NCI-H345 treated with DMSO at 0.1 percent for 48 hours (cell line): ENCODE data around the gene BAG3.
"Not testable (repeated sequence)": the region's sequence is repeated elsewhere in the genome, so short reads cannot be mapped to it uniquely, and the experiment has no call there.

Source experiments
- DNase-seq: peaks from one replicate; lab custom pipeline; 2025; ENCODE audit not compliant: unreplicated experiment; lab: John Stamatoyannopoulos, UW

BAG3 gene

GRCh38 chr10:119640384-119640783 lies 10.8 kb upstream of the BAG3 start:
- DNase-seq: no peak

- DNase-seq: no peak
These were observed 10.2 kb upstream of the BAG3 start for GRCh38 chr10:119640875-119641526.

GRCh38 chr10:119642556-119643111 lies 8.5 kb upstream of the BAG3 start:
- DNase-seq: no peak

GRCh38 chr10:119643306-119644204 lies 7.6 kb upstream of the BAG3 start:
- no peak for DNase-seq

- DNase-seq: no peak
These were observed 6.9 kb upstream of the BAG3 start for GRCh38 chr10:119644205-119644814.

GRCh38 chr10:119644994-119645393 lies 6.2 kb upstream of the BAG3 start:
- no peak for DNase-seq

GRCh38 chr10:119650062-119650461 lies 1.1 kb upstream of the BAG3 start:
- DNase-seq: no peak

GRCh38 chr10:119651514-119652360 lies 557 bp downstream of the BAG3 start:
- no peak for DNase-seq

GRCh38 chr10:119652361-119652730 lies 1.2 kb downstream of the BAG3 start:
- DNase-seq: no peak

GRCh38 chr10:119653209-119653608 lies 2.0 kb downstream of the BAG3 start:
- DNase-seq: no peak

GRCh38 chr10:119653916-119654315 lies 2.7 kb downstream of the BAG3 start:
- DNase-seq: no peak

GRCh38 chr10:119654540-119654939 lies 3.4 kb downstream of the BAG3 start:
- DNase-seq: no peak

GRCh38 chr10:119655566-119656001 lies 4.4 kb downstream of the BAG3 start:
- no peak for DNase-seq

GRCh38 chr10:119656760-119657159 lies 5.6 kb downstream of the BAG3 start:
- DNase-seq: no peak

GRCh38 chr10:119657725-119658124 lies 6.5 kb downstream of the BAG3 start:
- no peak for DNase-seq

- no peak for DNase-seq
These were observed 7.1 kb downstream of the BAG3 start for GRCh38 chr10:119658274-119658673.

- DNase-seq: no peak
These were observed 8.8 kb downstream of the BAG3 start for GRCh38 chr10:119659951-119660350.

- DNase-seq: not testable (repeated sequence)
These were observed 11.0 kb downstream of the BAG3 start for GRCh38 chr10:119662076-119662605.

GRCh38 chr10:119663866-119664698 lies 12.9 kb downstream of the BAG3 start:
- no peak for DNase-seq
